RPMI8226 (cell line): ENCODE measurements around the gene ZDHHC18.
"Not testable (repeated sequence)": the region's sequence is repeated elsewhere in the genome, so short reads cannot be mapped to it uniquely, and the experiment has no call there.

Experiments used
- DNase-seq: peaks from one replicate; pipeline ENCODE4 v3.0.0-alpha.2; 2015

Gene ZDHHC18

DNA sequence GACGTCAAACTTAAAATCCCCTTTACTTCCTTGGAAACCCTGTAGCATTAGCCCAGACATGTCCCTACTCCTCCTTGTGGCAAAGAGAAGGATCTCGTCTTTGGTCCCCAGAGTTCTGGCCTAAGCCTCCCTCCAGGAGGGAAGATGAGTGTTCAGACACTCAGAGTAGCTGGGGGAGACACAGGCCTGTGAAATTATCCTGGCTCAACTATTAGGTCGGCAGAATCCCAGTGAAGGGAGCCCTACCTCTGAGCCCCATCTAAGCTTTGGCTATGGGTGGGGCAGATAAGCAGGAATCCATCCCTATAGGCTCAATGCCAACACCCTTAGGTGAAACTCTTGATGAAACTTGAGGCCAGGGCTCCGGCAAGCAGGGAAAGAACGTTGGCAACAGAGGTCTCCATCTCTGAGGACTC, 34.8 kb downstream of the ZDHHC18 start:
- DNase-seq = no peak

DNA sequence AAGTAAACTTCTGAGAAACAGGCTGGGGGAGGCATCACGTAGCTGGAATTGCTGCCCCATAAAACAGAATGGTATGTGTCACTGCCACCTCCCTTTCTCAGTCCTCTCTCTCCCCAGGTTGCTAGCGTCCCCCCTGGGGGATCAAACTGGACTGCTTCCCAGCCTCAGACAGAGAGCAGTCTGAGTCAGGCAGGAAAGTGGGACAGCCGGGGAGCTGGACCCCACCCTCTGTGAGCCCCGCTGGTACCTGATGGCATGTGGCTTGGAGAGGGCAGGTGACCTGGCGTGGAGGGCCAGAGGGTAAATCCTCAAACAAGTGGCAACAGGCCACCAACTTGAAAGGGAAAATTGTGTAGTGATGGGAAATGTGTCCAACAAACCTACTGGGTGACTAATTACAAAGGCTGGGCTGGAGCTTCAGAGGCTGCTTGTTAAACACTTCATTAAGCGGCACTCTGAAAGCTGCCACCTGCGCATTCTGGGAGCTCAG, 35.4 kb downstream of the ZDHHC18 start:
- no peak for DNase-seq

DNA sequence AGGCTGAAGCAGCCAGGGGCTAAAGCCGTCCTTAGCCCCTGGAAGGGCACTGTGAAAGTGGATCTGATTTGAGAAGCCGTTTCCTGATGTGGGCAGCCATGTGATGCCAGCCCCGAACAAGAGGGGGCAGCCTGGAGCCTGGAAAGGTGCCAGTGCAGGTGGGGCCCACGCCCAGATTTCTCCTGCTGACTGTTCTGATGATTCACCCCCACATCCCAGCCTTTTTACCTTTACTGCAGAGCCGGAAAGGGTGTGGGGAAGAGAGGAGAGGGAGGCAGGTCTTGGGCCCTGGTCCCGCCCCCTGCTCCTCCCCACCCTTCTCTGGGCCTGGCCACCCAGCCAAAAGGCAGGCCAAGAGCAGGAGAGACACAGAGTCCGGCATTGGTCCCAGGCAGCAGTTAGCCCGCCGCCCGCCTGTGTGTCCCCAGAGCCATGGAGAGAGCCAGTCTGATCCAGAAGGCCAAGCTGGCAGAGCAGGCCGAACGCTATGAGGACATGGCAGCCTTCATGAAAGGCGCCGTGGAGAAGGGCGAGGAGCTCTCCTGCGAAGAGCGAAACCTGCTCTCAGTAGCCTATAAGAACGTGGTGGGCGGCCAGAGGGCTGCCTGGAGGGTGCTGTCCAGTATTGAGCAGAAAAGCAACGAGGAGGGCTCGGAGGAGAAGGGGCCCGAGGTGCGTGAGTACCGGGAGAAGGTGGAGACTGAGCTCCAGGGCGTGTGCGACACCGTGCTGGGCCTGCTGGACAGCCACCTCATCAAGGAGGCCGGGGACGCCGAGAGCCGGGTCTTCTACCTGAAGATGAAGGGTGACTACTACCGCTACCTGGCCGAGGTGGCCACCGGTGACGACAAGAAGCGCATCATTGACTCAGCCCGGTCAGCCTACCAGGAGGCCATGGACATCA, 36.5 kb downstream of the ZDHHC18 start, which contains the start of gene SFN:
TSS of gene SFN (plus strand) at position 369 of the 904 bp plus-strand sequence. CDS start at position 433, 64 bp downstream.
- DNase-seq = peak; percentile 97

DNA sequence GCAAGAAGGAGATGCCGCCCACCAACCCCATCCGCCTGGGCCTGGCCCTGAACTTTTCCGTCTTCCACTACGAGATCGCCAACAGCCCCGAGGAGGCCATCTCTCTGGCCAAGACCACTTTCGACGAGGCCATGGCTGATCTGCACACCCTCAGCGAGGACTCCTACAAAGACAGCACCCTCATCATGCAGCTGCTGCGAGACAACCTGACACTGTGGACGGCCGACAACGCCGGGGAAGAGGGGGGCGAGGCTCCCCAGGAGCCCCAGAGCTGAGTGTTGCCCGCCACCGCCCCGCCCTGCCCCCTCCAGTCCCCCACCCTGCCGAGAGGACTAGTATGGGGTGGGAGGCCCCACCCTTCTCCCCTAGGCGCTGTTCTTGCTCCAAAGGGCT, 37.2 kb downstream of the ZDHHC18 start:
- DNase-seq = no peak

DNA sequence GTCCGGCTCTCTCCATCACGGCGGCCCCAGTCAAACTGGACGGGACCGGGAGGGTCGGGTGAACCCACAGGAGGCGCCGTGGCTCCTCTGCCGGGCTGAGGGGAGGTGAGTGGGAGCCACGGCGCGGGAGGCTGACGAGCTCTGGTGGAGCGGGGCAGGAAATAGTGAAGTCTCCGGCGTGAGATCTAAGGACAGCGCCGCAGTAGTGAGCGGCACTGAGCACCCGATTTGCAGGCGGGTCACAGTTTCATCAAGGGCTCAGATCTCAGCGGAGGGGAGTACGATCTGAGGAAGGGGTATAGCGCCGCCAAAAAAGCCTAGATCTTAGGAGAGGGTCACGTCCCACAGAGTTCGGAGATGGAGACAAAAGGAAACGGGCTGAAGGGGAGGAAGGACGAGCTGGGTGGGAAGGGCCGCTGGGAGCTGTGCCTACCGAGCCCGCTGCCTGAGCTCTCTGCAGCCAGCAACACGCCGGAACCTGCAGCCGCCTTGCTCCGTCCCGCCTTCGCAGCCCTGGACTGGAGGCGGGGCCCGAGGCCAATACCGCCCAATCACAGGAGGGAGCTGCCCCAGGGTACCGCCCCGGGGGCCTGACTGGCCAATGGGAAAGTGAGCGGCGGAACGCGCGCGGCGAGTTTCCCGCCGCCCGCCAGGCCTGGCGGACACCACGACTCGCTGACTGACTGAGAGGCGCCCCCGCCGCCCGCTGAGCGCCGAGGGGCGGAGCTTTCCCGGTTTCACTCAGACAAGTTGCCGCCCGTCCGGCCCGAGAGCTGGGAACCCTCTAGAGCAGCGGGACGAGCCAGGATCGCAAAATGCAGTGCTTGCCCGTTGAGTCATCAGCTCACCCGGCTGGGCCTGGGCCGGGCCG, 38.4 kb downstream of the ZDHHC18 start:
- peak; percentile 99 for DNase-seq

DNA sequence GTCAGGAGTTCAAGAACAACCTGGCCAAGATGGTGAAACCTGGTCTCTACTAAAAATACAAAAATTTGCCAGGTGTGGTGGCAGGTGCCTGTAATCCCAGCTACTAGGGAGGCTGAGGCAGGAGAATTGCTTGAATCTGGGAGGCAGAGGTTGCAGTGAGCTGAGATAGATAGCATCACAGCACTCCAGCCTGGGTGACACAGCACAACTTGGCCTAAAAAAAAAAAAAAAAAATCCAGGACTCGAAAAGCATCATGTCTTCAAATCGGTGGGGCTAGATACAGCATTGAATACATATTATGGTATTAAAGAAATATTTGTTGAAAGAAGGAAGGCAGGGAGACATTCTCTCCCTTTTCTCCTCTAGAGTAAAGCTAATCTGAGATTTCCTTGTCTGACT, 46.6 kb downstream of the ZDHHC18 start:
- DNase-seq = not testable (repeated sequence)

DNA sequence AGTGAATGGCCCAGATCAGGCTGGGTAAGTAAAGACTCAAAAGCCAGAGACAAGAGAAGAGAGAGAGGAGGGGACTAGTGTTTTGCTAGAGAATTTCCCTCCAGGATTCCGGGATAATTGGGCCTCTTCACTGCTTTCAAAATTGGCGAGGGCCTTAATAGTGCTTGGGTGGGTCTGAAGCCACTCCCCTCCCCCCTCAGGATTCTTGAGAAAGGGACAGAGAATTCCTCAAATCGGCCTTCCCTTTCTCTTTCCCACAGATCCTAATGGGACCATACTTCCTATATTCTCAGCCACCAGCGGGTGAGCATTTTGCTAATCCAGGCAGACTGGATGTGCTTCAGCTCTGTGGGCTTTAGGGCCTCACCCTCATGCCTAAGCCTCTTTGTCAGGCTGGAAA, 48.4 kb downstream of the ZDHHC18 start:
- DNase-seq = no peak

DNA sequence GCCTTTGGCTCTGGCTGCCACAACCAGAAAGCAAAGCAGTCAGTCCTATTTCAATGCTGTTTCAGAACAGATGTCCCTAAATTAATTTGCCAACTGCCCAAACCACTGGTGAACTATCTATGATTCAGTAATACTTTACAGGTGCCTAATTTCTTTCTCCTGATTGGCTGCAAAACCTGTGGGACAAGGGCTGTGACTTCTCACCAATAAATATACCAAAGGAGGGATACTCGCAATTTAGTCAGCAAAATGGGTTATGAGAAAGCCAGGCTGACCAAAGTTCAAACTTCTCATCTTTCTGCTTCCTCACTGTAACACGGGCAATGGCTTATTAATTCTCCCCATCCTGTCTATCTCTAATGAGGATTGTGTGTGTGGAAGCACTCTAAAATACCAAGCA, 50.8 kb downstream of the ZDHHC18 start:
- no peak for DNase-seq

DNA sequence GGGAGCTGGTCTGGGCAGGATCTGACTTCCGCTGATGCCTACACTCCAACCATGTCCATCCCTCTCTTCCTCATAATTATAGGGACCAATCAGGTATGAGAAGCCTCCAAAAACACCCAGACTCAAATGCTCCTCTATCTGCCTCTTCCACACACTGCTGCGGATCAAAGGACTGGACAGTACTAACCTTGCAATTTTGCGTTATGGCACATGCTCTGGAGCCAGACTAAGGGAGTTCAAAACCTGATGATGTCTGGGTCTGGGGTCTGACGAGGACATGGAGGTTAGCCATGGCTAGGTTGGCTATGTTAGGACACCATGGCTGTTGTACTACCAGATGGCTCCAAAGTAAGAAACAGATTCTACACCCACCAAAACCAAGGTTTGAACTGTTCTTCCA, 53.3 kb downstream of the ZDHHC18 start:
- no peak for DNase-seq

DNA sequence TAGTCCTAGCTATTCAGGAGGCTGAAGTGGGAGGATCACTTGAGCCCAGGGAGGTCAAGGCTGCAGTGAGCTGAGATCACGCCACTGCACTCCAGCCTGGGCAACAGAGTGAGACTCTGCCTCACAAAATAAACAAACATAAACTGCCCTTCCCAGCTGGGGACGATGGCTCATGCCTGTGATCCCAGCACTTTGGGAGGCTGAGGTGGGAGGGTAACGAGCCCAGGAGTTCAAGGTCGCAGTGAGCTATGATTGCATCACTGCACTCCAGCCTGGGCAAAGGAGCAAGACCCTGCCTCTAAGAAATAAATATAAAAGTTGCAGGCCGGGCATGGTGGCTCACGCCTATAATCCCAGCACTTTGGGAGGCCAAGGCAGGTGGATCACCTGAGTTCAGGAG, 55.1 kb downstream of the ZDHHC18 start:
- DNase-seq = not testable (repeated sequence)

DNA sequence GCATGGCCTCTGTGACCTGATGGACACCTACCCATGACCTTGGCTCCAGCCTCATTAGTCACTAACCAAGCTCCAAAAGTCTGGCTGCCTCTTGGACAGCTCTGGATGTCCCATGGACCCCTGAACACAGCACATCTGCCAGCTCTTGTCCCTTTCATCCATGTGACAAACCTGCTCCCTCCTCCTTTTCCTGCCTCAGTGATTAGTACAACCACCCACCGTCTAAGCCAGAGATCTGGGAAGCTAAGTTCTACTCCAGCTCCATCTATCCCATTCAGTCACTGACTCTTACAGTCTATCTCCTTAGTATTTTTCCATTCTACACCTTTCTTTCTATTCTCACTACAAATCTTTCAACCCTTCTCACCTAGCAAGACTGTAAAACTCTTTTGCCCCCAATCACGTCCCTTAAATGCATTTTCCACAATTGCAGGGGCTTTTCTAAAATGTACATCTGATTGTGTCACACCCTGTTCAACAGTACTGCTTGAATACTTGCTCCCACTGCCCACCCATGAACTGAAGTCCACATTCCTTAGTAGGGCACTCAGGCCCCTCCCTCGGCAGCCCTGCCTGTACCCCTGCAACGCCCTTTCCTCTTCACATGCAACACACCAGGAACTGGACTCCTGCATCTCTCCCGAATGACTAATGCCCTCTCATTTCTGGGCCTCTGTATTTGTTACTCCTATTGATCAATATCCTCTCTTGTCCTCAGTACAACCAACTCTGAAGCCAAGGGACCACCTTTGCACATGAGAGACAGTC, 56.4 kb downstream of the ZDHHC18 start:
- no peak for DNase-seq

DNA sequence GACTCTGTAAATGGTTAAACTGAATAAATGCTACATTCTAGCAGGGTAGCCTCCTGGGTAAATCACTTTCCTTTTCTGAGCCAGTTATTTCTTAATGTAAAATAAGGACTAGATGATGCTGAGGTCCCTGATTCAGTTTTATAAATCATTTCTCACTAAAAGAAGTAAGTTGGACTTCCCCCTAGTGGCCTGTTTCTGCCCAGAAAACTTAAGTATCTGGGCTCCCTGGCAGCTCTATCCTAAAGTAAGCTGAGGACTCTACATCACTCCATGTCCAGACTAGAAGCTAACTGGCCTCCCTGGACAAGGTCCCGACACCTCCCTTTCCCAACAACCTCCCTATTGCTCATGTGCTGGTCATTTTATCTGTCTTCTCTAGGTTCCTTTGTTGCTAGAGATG, 60.6 kb downstream of the ZDHHC18 start:
- DNase-seq = peak; percentile 53

DNA sequence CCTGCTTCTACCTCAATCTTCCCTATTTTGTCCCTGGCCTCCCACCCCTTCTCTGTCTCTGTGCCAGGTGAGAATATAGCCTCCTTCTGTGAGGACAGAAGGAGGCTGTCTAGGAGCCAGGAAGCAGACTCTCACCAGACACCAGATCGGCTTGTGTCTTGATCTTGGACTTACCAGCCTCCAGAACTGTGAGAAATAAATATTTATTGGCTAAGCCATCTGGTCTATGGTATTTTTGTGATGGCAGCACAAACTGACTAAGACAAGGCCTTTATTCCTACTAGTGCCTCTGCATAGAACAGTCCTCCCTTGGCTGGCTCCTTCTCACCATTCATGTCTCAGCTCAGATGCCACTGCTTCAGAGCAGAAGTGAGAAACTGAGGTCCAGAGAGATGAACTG, 61.7 kb downstream of the ZDHHC18 start:
- DNase-seq = no peak

DNA sequence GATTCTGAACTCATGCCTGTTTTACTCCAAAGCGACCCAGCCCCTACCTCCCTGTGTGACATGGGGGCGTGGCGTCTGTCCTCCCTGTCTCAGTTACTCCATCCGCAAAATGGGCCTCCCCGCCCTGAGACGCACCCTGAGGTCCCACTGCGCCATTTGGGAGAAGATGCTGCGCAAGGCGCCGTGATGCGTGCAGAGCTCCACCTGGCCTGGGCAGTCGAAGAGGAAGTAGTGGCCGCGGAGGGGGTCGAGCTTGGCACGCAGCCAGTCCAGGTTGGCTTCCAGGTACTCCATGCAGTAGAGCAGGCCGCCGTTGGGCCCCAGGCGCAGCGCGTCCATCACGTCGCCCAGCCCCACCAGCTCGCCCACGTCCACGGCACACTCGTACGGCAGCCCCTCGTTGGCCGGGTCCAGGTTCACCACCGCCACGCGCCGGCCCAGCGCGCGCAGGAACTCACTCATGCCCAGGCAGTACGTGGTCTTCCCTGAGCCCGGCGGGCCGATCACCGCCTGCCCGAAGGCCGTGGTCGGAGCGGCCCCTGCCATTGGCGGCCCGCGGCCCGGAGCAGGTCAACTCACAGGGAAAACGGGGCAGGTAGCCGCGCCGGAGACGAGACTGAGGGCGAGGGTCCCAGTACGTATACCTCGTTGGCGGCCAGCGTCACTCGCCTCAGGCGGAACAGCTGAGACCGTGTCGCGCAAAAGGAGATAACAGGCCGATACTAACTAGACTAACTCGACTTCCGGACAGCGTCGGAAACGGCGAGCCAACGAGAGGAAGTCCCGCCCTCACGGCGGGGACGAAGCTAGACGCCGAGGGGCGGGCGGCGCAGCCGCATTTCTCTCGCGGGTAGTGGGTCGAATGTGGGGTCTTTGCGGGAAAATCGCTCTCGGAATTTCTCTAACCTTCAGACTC, 63.3 kb downstream of the ZDHHC18 start, which contains the start of gene GPN2:
TSS of gene GPN2 (minus strand) at position 733 of the 916 bp plus-strand sequence. CDS start at position 546, 187 bp downstream.
- peak; percentile 91 for DNase-seq

DNA sequence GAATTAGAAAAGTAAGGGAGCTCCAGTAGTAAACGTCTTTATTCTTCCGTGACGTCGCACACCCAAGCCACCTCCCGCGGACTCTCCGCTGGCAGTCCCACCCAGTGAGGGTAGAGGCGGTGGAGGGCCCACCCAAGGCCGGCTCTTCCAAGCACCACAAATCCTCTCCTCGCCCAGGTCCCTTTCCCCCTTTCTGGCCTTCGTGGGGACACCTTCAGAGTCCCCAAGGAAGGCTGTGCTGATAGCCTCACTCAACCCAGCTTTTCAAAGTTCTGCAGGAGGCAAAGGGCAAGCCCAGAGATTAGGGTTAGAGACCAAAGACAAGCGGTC, 63.9 kb downstream of the ZDHHC18 start:
- no peak for DNase-seq

DNA sequence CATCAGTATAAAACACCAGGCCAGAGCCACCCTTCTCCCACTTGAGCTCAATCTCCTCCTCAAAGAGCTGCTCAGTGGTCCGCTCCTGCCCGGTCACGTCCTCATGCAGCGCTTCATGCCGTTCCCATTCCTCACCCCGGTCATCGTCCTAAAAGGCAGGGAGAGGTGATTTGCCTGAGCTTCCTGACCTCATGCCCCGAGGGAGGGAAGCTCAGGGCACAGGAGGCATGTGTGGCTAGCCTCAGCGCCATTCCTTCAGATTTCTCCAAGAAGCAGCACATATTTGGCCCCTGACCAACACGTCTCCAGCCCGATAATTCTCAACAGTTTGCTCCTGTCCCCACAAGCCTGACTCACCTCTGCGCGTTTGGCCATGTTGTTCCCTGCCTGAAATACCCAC, 67.8 kb downstream of the ZDHHC18 start:
- no peak for DNase-seq

DNA sequence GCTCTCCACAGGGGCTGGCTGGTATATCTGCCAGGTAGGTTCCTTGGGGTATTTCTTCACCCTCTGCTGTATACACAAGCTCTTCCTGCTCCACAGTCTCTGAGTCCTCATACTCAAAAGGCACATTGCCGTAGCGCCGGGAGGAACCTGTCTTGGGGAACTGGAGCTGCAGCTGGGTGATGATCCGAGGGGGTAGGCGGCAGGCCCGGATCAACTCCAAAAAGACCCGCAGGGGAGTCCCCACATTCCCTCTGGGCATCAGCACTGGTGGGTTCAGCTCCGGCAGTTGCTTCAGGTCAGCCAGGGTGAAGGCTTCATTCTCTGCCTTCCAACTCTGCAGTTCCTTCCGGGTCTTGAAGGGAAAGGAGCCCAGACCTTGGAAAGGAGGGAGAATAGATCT, 70.9 kb downstream of the ZDHHC18 start:
- DNase-seq = no peak

DNA sequence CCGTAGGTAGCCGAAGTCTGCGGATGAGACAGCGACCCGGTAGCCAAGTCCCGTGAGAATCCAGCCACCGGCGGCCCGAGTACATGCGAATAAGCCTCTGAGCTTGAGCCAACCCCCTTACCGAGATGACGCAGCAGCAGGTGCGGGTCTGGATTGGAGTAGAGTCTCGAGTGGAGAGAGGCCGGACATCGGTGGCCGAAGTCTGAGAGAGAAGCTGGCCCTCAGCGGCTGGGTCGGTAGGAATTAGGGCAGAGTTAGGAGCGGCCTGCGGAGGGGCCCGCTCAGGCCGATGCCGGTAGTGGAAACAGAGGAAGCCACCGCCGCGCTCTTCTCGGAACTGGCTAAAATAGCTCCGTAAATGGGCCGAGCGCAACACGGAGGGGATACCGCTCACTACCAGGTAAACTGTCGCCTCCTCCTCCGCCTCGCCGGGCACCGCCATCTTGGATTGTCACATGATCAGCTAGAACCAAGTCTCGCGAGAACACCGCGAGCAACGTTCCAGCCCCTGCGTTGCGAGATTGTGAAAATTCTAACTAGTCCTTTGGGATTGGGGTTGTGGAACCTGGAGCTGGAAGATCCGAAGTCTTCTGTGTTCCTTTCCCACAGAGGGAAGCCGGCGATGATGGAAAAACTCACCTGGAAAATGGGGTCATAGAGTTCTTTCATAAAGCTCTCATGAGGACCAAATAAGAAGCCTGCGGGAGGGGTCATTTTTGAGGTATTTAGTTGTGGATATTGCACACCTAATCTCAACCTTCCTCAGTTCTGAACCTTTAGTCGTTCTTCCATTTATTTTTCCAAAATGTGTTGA, 73.7 kb downstream of the ZDHHC18 start, which contains the start of gene GPATCH3:
TSS of gene GPATCH3 (minus strand) at position 467 of the 814 bp plus-strand sequence. CDS start at position 442, 25 bp downstream.
- peak; percentile 95 for DNase-seq

DNA sequence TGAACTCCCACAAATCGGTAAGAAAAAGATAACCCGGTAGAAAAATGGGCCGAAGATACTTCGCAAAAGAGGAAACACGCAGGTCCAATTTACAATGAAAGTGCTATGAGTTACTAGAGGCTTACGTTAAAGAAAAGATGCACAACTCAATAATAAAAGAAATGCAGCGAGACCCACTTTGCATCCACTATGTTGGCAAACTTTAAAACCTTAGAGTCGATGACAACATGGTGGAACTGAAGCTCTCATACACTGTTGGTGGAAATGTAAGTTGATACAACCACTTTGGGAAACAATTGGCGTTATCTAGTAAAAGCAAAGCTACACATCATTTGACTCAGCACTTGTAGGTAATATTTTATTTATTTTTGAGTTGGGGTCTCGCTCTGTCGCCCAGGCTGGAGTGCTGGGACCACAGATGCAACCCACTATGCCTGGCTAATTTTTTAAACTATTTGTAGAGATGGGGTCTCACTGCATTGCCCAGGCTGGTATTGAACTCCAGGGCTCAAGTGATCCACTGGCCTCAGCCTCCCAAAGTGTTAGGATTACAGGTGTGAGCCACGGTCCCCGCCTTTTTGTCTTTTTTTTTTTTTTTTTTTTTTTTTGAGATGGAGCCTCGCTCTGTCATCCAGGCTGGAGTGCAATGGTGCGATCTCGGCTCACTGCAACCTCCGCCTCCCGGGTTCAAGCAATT, 74.5 kb downstream of the ZDHHC18 start:
- no peak for DNase-seq
